Endothelial cell of umbilical vein (primary cell): ENCODE measurements around the gene RNF217. TPM values are rescaled to one million over a fixed set of nuclear protein-coding genes. Genes with fewer than 3 reads are reported as not detected.

Source experiments
- BruUV-seq: library from RNA; stranded (reverse); fragments of 400-500 nt; replicated peaks from 2 replicates; lab custom pipeline; 2021; lab: Mats Ljungman, UMichigan
- CTCF ChIA-PET: fragments of 300-600, 350-600 bp; sonication (Branson Sonifier 250); formaldehyde crosslinking; loops from one replicate; lab custom pipeline; 2021; ENCODE audit warnings: antibody characterized with exemption, inconsistent platforms; lab: Charles Lee
- POLR2A ChIA-PET: fragments of 300-600, 350-600 bp; sonication (Branson Sonifier 250); formaldehyde crosslinking; loops from one replicate; lab custom pipeline; 2021; ENCODE audit warnings: antibody characterized with exemption, inconsistent platforms; lab: Charles Lee
- DNase-seq: peaks from one replicate; pipeline ENCODE4 v3.0.0-alpha.2; 2011; ENCODE audit warnings: low read depth, low spot score
- FAIRE-seq: peaks from 2 replicates; lab custom pipeline; 2011; peaks lifted over from hg19 to GRCh38; lab: Jason Lieb, UNC
- H2AFZ ChIP-seq: 2 replicates; pipeline ENCODE4 v1.6.0; 2012; ENCODE audit warnings: low read depth, low read length, control low read depth, inconsistent platforms
- H3K27ac ChIP-seq: 2 replicates; pipeline ENCODE4 v1.5.1; 2011; ENCODE audit warnings: low read depth, mild to moderate bottlenecking, control low read depth, low read length, moderate library complexity; ENCODE audit not compliant: insufficient read depth
- H3K27me3 ChIP-seq, 2 experiments: 2 replicates each; pipeline versions ENCODE4 v1.6.0 to v1.6.1; 2011; ENCODE audit warnings: low read length in 2 of 2, mixed read lengths in 1 of 2; ENCODE audit not compliant: control insufficient read depth in 2 of 2, insufficient read depth in 2 of 2
- H3K36me3 ChIP-seq, 2 experiments: 2 replicates in 1 of 2; 3 replicates in 1 of 2; pipeline ENCODE4 v1.5.1; 2011; ENCODE audit warnings: low read length in 2 of 2, mild to moderate bottlenecking in 1 of 2, moderate library complexity in 1 of 2; ENCODE audit not compliant: control insufficient read depth in 2 of 2, insufficient read depth in 2 of 2; ENCODE audit errors: extremely low read depth in 1 of 2
- H3K4me1 ChIP-seq: 3 replicates; pipeline ENCODE4 v1.5.1; 2011; ENCODE audit warnings: mild to moderate bottlenecking, low read length; ENCODE audit not compliant: control insufficient read depth, insufficient read depth; ENCODE audit errors: extremely low read depth
- H3K4me2 ChIP-seq: 2 replicates; pipeline ENCODE4 v1.6.1; 2011; ENCODE audit warnings: low read length, control low read depth, mixed read lengths; ENCODE audit not compliant: insufficient read depth
- H3K4me3 ChIP-seq, 3 experiments: fragments of 200-600 bp in 1 of 3; sonication (generic), shearing (Covaris generic) in 1 of 3; replicated peaks in 1 of 3; 2 replicates each; pipeline ENCODE4 v1.5.1; 2011 to 2016; ENCODE audit warnings: control low read depth in 3 of 3, low read length in 3 of 3, mild to moderate bottlenecking in 2 of 3, inconsistent platforms in 1 of 3, low read depth in 1 of 3, moderate library complexity in 1 of 3; ENCODE audit not compliant: insufficient read depth in 1 of 3
- H3K79me2 ChIP-seq: 2 replicates; pipeline ENCODE4 v1.6.0; 2012; ENCODE audit warnings: low read length, inconsistent platforms; ENCODE audit not compliant: control insufficient read depth, insufficient read depth
- H3K9ac ChIP-seq: replicated peaks from 2 replicates; pipeline ENCODE3; 2011; ENCODE audit warnings: low read length, control low read depth; ENCODE audit not compliant: insufficient read depth; ENCODE audit errors: extremely low read depth
- H3K9me1 ChIP-seq: replicated peaks from 3 replicates; pipeline ENCODE4 v1.6.0; 2011; ENCODE audit warnings: mild to moderate bottlenecking, low read length; ENCODE audit not compliant: control insufficient read depth, insufficient read depth; ENCODE audit errors: extremely low read depth
- H3K9me3 ChIP-seq: replicated peaks from 2 replicates; pipeline ENCODE4 v1.5.1; 2012; ENCODE audit warnings: low read length, inconsistent platforms; ENCODE audit not compliant: control insufficient read depth, insufficient read depth
- H4K20me1 ChIP-seq: replicated peaks from 2 replicates; pipeline ENCODE3; 2011; ENCODE audit warnings: mild to moderate bottlenecking, low read length; ENCODE audit not compliant: control insufficient read depth, insufficient read depth; ENCODE audit errors: extremely low read depth
- EZH2 ChIP-seq: IDR thresholded peaks from 2 replicates; pipeline ENCODE4 v1.6.1; 2012; ENCODE audit warnings: borderline replicate concordance, low read depth, mild to moderate bottlenecking, moderate library complexity, low read length, inconsistent platforms; ENCODE audit not compliant: severe bottlenecking
- GATA2 ChIP-seq: IDR thresholded peaks from 2 replicates; pipeline ENCODE4 v1.7.0; 2011; ENCODE audit warnings: low read depth, mild to moderate bottlenecking, moderate library complexity, mixed read lengths, low read length; ENCODE audit not compliant: insufficient read length, insufficient read depth
- MYC ChIP-seq: IDR thresholded peaks from one replicate; pipeline ENCODE4 v1.6.1; 2011; ENCODE audit warnings: mild to moderate bottlenecking, low read depth, low read length
- dilution Hi-C: fragments of 300-500 bp; cut with MboI; formaldehyde crosslinking; loops from one replicate; pipeline ENCODE4 v1.15.0; 2019; ENCODE audit warnings: low sequenced_read_pairs; ENCODE audit not compliant: extremely low pct_ligation_motif_present
- intact Hi-C: fragments of 100-400 bp; cut with micrococcal nuclease; formaldehyde crosslinking; loops from one replicate; pipeline ENCODE4 v1.10.0; 2022
- polyA plus RNA-seq, 4 experiments: library from polyadenylated mRNA; depleted of rRNA in 3 of 4; stranded (reverse) in 3 of 4; unstranded in 1 of 4; fragments of >200 nt; gene quantifications; 2 replicates each; pipeline versions ENCODE4 v1.2.1 to v1.2.3, GENCODE V29; 2011 to 2012; ENCODE audit warnings: missing spikeins in 1 of 4
- total RNA-seq: library from RNA; stranded (reverse); gene quantifications from 2 replicates; pipeline ENCODE4 v1.2.3, GENCODE V29; 2021

RNF217 gene
- total and polyA plus RNA-seq, 2 donors (not counting 3 experiments of a cell fraction or from before 2014, with no cell fraction given): 8.8 to 32.5 TPM

GRCh38 chr6:125098253-125098652 is 136.0 kb downstream of the RNF217 start:
- Histone ChIP-seq H3K36me3 (no peaks in the 10 kb centered on the region), H3K9me3 (no peaks in the 10 kb centered on the region), H3K27me3 (no peaks in the 10 kb centered on the region), H3K4me2 (no peak overlapping the region), H3K9ac (no peak overlapping the region), H3K4me1 (peaks cover 19% of the 10 kb centered on the region), H4K20me1 (no peaks in the 10 kb centered on the region), H3K9me1 (no peaks in the 10 kb centered on the region), H3K27ac (no peak overlapping the region), H3K79me2 (no peaks in the 10 kb centered on the region), H2AFZ (no peak overlapping the region), H3K4me3 (no peak overlapping the region)
- DNase-seq (no peak), FAIRE-seq (no peak)
- no peak for TF ChIP-seq GATA2
- ChIA-PET POLR2A (no interaction called here), CTCF (interaction anchor here (4.4 kb wide), 1 partner anchor 16 kb away, joined by 23 read pairs; no protein-coding TSS in a partner anchor)
- intact Hi-C loops: loop anchor here (5.0 kb wide), 1 partner anchor 76 kb away; no protein-coding TSS in a partner anchor
- dilution Hi-C loops: no loop called here
- no TSS peak for BruUV-seq

DNA sequence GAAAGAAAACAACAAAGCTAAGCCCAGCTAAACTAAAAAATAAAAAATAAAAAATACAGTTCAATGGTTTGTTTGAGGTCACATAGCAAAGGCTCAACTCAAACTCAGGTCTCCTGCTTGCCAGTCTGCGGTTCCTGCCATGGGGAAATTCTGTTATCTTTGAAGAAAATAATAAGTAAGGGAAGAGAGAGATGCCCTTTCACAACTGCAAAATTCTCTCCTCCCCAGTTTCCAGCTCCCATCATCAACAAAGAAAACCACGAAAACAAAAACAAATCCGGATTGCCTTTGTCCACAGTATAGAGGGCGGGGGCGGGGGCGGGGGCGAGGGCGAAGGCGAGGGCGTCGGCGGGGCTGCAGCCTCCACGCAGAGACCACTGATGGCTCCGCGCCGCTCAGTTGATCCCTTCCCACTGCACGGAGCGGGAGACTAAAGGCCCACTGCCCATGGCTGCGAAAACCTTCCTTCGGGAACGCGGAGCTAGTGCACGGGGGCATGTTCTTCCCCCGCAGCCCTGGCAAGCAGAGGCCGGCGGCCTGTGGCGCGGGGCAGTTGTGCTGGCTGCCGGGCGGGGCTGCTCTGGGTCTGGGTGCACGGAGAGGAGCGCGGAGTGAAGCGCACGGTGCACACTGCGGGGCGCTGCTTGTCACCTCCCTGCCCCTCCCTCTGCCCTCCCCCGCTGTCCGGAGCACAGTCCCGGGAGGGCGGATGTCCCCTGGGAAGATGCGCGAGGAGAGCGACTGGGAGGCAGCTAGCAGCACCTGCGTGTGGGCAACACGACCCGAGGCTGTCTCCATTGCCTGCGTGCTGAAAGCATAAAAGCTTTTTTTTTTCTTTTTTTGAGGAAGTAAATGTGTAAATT is 137.2 kb downstream of the RNF217 start:
- intact Hi-C loops: loop anchor here (1.0 to 5.0 kb wide), 2 partner anchors 77 to 138 kb away; no protein-coding TSS in a partner anchor
- DNase-seq (peak; percentile 60), FAIRE-seq (peak; percentile 57)
- H3K9ac ChIP-seq: peak overlapping the region; percentile 42
- H3K9me3 ChIP-seq: no peaks in the 10 kb centered on the region
- peak overlapping the region; percentile 58 to 80 (median 63) for H3K4me3 ChIP-seq
- POLR2A ChIA-PET: no interaction called here
- H3K4me2 ChIP-seq: peak overlapping the region; percentile 85
- H2AFZ ChIP-seq: peak overlapping the region; percentile 97
- no peaks in the 10 kb centered on the region for H3K36me3 ChIP-seq
- no peaks in the 10 kb centered on the region for H4K20me1 ChIP-seq
- H3K79me2 ChIP-seq: no peaks in the 10 kb centered on the region
- no peaks in the 10 kb centered on the region for H3K27me3 ChIP-seq
- peaks cover 23% of the 10 kb centered on the region for H3K4me1 ChIP-seq
- dilution Hi-C loops: loop anchor here (25.0 kb wide), 1 partner anchor 237 kb away; no protein-coding TSS in a partner anchor
- CTCF ChIA-PET: interaction anchor here (0.5 to 4.4 kb wide), 6 partner anchors 15 to 229 kb away, joined by 3 to 23 read pairs (median 4); no protein-coding TSS in a partner anchor
- H3K9me1 ChIP-seq: no peaks in the 10 kb centered on the region
- no TSS peak for BruUV-seq
- no peak for TF ChIP-seq EZH2
- TF ChIP-seq MYC: no peak
- peak overlapping the region; percentile 32 for H3K27ac ChIP-seq
